HepG2 (cell line): ENCODE data around the gene GFOD1. TPM values are rescaled to one million over a fixed set of nuclear protein-coding genes. Genes with fewer than 3 reads are reported as not detected.

Experiments
- GTF3A ChIP-seq: sonication (generic); formaldehyde crosslinking; conservative IDR thresholded peaks from 2 replicates; pipeline ENCODE4 v1.4.0; 2020; ENCODE audit warnings: mild to moderate bottlenecking, missing genetic modification reagents
- NPAS2 ChIP-seq: sonication (generic); formaldehyde crosslinking; IDR thresholded peaks from 2 replicates; pipeline ENCODE4 v1.8.0; 2022; ENCODE audit warnings: mild to moderate bottlenecking, missing genetic modification reagents, borderline replicate concordance
- PCBP2 ChIP-seq: fragments of 200-400 bp; formaldehyde crosslinking; optimal IDR thresholded peaks from 2 replicates; pipeline ENCODE3; 2018; ENCODE audit warnings: low read length, low read depth; ENCODE audit not compliant: poor library complexity, severe bottlenecking
- ZNF331 ChIP-seq: sonication (generic); formaldehyde crosslinking; IDR thresholded peaks from 2 replicates; pipeline ENCODE4 v1.4.0; 2020; ENCODE audit warnings: missing genetic modification reagents
- ZNF646 ChIP-seq: sonication (generic); formaldehyde crosslinking; IDR thresholded peaks from 2 replicates; pipeline ENCODE4 v1.9.0; 2021; ENCODE audit warnings: mild to moderate bottlenecking, missing genetic modification reagents
- ZNF687 ChIP-seq: sonication (generic); formaldehyde crosslinking; IDR thresholded peaks from 2 replicates; pipeline ENCODE4 v1.5.1; 2020; ENCODE audit warnings: mild to moderate bottlenecking, missing genetic modification reagents, moderate library complexity
- polyA plus RNA-seq, 8 experiments: library from polyadenylated mRNA; depleted of rRNA in 3 of 8; stranded (reverse) in 7 of 8; unstranded in 1 of 8; fragments of >200 nt; fragmentation: Illumina TruSeq in 4 of 8; extraction: Trizol in 4 of 8; gene quantifications; 2 replicates each; pipeline versions ENCODE4 v1.2.1 to v1.2.3, GENCODE V29; 2011 to 2016; ENCODE audit warnings: low read depth in 4 of 8, missing spikeins in 1 of 8, mixed read lengths in 1 of 8; ENCODE audit not compliant: insufficient read depth in 1 of 8
- total RNA-seq, 5 experiments: library from RNA; depleted of rRNA; stranded (reverse); fragments of >200 nt; fragmentation: Illumina TruSeq; extraction: Trizol; gene quantifications; 2 replicates each; pipeline ENCODE4 v1.2.3, GENCODE V29; 2016; ENCODE audit warnings: low read depth in 1 of 5
- TF ChIP-seq, protein P1 (sequence below): sonication (generic); formaldehyde crosslinking; IDR thresholded peaks from 2 replicates; pipeline ENCODE4 v1.8.0; 2022; ENCODE audit warnings: mild to moderate bottlenecking, missing genetic modification reagents, moderate library complexity

Gene GFOD1
- total and polyA plus RNA-seq, 2 of the 13 experiments (the other 11 are each of a cell fraction or from before 2014, with no cell fraction given) = 1.9 to 6.4 TPM

GRCh38 chr6:13372688-13373487 is 114.5 kb downstream of the GFOD1 start (continued):
- TF ChIP-seq ZNF646 (CRISPR knock-in tag) (no peak), NPAS2 (CRISPR knock-in tag) (no peak), PCBP2 (no peak), ZNF687 (CRISPR knock-in tag) (no peak), GTF3A (CRISPR knock-in tag) (no peak), ZNF331 (CRISPR knock-in tag) (no peak)
- TF ChIP-seq, protein P1, sequence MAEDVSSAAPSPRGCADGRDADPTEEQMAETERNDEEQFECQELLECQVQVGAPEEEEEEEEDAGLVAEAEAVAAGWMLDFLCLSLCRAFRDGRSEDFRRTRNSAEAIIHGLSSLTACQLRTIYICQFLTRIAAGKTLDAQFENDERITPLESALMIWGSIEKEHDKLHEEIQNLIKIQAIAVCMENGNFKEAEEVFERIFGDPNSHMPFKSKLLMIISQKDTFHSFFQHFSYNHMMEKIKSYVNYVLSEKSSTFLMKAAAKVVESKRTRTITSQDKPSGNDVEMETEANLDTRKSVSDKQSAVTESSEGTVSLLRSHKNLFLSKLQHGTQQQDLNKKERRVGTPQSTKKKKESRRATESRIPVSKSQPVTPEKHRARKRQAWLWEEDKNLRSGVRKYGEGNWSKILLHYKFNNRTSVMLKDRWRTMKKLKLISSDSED = no peak
